ENCODE results near the gene STARD13.

GRCh38 chr13:33262062-33262487, 23.5 kb downstream of the STARD13 start:
- no peak for TF ChIP-seq POLR2AphosphoS5 (IDR thresholded peaks at IDR 0.05; ENCODE audit: low read depth, low read length)
- TF ChIP-seq, protein P1, sequence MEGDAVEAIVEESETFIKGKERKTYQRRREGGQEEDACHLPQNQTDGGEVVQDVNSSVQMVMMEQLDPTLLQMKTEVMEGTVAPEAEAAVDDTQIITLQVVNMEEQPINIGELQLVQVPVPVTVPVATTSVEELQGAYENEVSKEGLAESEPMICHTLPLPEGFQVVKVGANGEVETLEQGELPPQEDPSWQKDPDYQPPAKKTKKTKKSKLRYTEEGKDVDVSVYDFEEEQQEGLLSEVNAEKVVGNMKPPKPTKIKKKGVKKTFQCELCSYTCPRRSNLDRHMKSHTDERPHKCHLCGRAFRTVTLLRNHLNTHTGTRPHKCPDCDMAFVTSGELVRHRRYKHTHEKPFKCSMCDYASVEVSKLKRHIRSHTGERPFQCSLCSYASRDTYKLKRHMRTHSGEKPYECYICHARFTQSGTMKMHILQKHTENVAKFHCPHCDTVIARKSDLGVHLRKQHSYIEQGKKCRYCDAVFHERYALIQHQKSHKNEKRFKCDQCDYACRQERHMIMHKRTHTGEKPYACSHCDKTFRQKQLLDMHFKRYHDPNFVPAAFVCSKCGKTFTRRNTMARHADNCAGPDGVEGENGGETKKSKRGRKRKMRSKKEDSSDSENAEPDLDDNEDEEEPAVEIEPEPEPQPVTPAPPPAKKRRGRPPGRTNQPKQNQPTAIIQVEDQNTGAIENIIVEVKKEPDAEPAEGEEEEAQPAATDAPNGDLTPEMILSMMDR (IDR thresholded peaks at IDR 0.05 in 2 of 3, conservative IDR thresholded peaks at IDR 0.05 in 1 of 3; ENCODE audit: borderline replicate concordance in 1 of 3, insufficient read depth in 1 of 3, low read depth in 2 of 3, low read length in 2 of 3): no peak
- no peak for TF ChIP-seq POLR2A (IDR thresholded peaks at IDR 0.05; ENCODE audit: borderline replicate concordance, extremely low read depth, insufficient read depth, insufficient read length)
- TF ChIP-seq, protein P2, sequence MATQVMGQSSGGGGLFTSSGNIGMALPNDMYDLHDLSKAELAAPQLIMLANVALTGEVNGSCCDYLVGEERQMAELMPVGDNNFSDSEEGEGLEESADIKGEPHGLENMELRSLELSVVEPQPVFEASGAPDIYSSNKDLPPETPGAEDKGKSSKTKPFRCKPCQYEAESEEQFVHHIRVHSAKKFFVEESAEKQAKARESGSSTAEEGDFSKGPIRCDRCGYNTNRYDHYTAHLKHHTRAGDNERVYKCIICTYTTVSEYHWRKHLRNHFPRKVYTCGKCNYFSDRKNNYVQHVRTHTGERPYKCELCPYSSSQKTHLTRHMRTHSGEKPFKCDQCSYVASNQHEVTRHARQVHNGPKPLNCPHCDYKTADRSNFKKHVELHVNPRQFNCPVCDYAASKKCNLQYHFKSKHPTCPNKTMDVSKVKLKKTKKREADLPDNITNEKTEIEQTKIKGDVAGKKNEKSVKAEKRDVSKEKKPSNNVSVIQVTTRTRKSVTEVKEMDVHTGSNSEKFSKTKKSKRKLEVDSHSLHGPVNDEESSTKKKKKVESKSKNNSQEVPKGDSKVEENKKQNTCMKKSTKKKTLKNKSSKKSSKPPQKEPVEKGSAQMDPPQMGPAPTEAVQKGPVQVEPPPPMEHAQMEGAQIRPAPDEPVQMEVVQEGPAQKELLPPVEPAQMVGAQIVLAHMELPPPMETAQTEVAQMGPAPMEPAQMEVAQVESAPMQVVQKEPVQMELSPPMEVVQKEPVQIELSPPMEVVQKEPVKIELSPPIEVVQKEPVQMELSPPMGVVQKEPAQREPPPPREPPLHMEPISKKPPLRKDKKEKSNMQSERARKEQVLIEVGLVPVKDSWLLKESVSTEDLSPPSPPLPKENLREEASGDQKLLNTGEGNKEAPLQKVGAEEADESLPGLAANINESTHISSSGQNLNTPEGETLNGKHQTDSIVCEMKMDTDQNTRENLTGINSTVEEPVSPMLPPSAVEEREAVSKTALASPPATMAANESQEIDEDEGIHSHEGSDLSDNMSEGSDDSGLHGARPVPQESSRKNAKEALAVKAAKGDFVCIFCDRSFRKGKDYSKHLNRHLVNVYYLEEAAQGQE (IDR thresholded peaks at IDR 0.05; ENCODE audit: low read depth): no peak
- no peak for TF ChIP-seq CEBPB (IDR thresholded peaks at IDR 0.05; ENCODE audit: low read depth)
